ENCODE data around the gene RABGAP1.

Gene RABGAP1

DNA sequence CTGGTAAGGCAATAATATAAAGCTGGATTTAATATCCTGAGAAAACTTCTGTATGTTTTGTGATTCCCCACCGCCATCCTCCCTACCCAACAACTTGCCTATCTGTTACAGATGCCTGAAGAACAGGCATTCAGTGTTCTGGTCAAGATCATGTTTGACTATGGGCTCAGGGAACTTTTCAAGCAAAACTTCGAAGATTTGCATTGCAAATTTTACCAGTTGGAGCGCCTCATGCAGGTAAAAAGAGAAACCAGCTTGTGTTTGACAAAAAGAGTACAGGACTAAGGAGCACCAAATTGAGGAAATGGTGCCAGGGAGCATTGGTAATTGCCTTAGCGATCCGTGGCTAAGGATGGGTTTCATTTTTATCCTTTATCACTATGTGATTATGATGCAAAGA lies 132.6 kb downstream of the RABGAP1 start:
- Histone ChIP-seq H3K4me1 (ENCODE audit: control insufficient read depth, insufficient read depth, low read length) (no peaks in the 10 kb centered on the region), H3K36me3 (ENCODE audit: control insufficient read depth in 2 of 2, insufficient read depth in 1 of 2, low read length in 2 of 2) (peaks cover 9 to 77% of the 10 kb centered on the region in 2 experiments; a peak in 2 of 3 replicates), H3K27ac (ENCODE audit: extremely low read depth, low read depth, low read length) (no peak overlapping the region), H3K4me3 (ENCODE audit: low read depth, low read length) (no peak overlapping the region), H3K9me3 (ENCODE audit: control insufficient read depth, insufficient read depth, low read depth, low read length) (no peaks in the 10 kb centered on the region)
- POLR2A ChIA-PET = interaction anchor here (0.6 kb wide), 2 partner anchors 30 to 69 kb away, joined by 3 to 5 read pairs; no protein-coding TSS in a partner anchor
- TF ChIP-seq ZNF394 (tag by site-specific recombination; IDR thresholded peaks at IDR 0.05; ENCODE audit: borderline replicate concordance) (no peak), ZNF202 (tag by site-specific recombination; IDR thresholded peaks at IDR 0.05; ENCODE audit: borderline replicate concordance) (no peak), ZNF501 (tag by site-specific recombination; IDR thresholded peaks at IDR 0.05) (no peak)
- CTCF ChIA-PET = interaction anchor here (1.0 to 2.6 kb wide), 4 partner anchors 8 to 276 kb away, joined by 3 to 14 read pairs (median 3); no protein-coding TSS in a partner anchor

DNA sequence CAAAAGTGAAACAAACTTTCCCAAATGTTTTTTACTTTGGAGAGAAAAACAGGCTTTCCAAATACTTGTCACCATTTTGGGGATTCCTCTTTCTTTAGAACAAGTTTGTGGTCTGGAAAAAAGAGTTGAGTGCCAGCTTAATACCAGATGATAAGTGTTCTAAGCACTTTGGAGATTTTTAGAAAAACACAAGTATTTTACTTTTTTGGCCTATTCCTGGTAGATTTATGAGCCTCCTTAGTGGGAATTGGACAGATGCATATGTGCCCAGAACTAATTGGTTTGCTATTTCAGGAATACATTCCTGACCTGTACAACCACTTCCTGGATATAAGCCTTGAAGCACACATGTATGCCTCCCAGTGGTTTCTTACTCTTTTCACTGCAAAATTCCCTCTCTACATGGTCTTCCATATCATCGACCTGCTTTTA lies 133.2 kb downstream of the RABGAP1 start:
- ChIA-PET CTCF (interaction anchor here (1.3 to 2.6 kb wide), 2 partner anchors 17 to 275 kb away, joined by 3 to 14 read pairs; no protein-coding TSS in a partner anchor), POLR2A (interaction anchor here (0.6 to 1.9 kb wide), 2 partner anchors 31 to 133 kb away, joined by 3 to 4 read pairs; partner anchors contain the start of gene RABGAP1)
- Histone ChIP-seq H3K4me3 (ENCODE audit: low read depth, low read length) (no peak overlapping the region), H3K27ac (ENCODE audit: extremely low read depth, low read depth, low read length) (no peak overlapping the region), H3K36me3 (ENCODE audit: control insufficient read depth in 2 of 2, insufficient read depth in 1 of 2, low read length in 2 of 2) (peaks cover 9 to 78% of the 10 kb centered on the region in 2 experiments; a peak in 2 of 3 replicates), H3K4me1 (ENCODE audit: control insufficient read depth, insufficient read depth, low read length) (no peaks in the 10 kb centered on the region), H3K9me3 (ENCODE audit: control insufficient read depth, insufficient read depth, low read depth, low read length) (no peaks in the 10 kb centered on the region)
- TF ChIP-seq, protein P1, sequence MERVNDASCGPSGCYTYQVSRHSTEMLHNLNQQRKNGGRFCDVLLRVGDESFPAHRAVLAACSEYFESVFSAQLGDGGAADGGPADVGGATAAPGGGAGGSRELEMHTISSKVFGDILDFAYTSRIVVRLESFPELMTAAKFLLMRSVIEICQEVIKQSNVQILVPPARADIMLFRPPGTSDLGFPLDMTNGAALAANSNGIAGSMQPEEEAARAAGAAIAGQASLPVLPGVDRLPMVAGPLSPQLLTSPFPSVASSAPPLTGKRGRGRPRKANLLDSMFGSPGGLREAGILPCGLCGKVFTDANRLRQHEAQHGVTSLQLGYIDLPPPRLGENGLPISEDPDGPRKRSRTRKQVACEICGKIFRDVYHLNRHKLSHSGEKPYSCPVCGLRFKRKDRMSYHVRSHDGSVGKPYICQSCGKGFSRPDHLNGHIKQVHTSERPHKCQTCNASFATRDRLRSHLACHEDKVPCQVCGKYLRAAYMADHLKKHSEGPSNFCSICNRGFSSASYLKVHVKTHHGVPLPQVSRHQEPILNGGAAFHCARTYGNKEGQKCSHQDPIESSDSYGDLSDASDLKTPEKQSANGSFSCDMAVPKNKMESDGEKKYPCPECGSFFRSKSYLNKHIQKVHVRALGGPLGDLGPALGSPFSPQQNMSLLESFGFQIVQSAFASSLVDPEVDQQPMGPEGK (tag by site-specific recombination; IDR thresholded peaks at IDR 0.05) = no peak
- no peak for TF ChIP-seq ZNF600 (tag by site-specific recombination; IDR thresholded peaks at IDR 0.05)
- TF ChIP-seq SETDB1 (IDR thresholded peaks at IDR 0.05; ENCODE audit: insufficient read length, low read length) = no peak
- TF ChIP-seq ZNF302 (tag by site-specific recombination; IDR thresholded peaks at IDR 0.05; ENCODE audit: low read depth) = no peak
- no peak for TF ChIP-seq HOXC10 (CRISPR knock-in tag; IDR thresholded peaks at IDR 0.05)
- no peak for TF ChIP-seq EGR2 (tag by site-specific recombination; IDR thresholded peaks at IDR 0.05; ENCODE audit: low read depth)
- TF ChIP-seq, protein P2, sequence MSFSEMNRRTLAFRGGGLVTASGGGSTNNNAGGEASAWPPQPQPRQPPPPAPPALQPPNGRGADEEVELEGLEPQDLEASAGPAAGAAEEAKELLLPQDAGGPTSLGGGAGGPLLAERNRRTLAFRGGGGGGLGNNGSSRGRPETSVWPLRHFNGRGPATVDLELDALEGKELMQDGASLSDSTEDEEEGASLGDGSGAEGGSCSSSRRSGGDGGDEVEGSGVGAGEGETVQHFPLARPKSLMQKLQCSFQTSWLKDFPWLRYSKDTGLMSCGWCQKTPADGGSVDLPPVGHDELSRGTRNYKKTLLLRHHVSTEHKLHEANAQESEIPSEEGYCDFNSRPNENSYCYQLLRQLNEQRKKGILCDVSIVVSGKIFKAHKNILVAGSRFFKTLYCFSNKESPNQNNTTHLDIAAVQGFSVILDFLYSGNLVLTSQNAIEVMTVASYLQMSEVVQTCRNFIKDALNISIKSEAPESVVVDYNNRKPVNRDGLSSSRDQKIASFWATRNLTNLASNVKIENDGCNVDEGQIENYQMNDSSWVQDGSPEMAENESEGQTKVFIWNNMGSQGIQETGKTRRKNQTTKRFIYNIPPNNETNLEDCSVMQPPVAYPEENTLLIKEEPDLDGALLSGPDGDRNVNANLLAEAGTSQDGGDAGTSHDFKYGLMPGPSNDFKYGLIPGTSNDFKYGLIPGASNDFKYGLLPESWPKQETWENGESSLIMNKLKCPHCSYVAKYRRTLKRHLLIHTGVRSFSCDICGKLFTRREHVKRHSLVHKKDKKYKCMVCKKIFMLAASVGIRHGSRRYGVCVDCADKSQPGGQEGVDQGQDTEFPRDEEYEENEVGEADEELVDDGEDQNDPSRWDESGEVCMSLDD (tag by site-specific recombination; IDR thresholded peaks at IDR 0.05) = no peak
- no peak for TF ChIP-seq ZNF133 (tag by site-specific recombination; IDR thresholded peaks at IDR 0.05)
- TF ChIP-seq, protein P3, sequence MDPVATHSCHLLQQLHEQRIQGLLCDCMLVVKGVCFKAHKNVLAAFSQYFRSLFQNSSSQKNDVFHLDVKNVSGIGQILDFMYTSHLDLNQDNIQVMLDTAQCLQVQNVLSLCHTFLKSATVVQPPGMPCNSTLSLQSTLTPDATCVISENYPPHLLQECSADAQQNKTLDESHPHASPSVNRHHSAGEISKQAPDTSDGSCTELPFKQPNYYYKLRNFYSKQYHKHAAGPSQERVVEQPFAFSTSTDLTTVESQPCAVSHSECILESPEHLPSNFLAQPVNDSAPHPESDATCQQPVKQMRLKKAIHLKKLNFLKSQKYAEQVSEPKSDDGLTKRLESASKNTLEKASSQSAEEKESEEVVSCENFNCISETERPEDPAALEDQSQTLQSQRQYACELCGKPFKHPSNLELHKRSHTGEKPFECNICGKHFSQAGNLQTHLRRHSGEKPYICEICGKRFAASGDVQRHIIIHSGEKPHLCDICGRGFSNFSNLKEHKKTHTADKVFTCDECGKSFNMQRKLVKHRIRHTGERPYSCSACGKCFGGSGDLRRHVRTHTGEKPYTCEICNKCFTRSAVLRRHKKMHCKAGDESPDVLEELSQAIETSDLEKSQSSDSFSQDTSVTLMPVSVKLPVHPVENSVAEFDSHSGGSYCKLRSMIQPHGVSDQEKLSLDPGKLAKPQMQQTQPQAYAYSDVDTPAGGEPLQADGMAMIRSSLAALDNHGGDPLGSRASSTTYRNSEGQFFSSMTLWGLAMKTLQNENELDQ (tag by site-specific recombination; IDR thresholded peaks at IDR 0.05; ENCODE audit: low read depth) = no peak
- TF ChIP-seq SALL2 (tag by site-specific recombination; IDR thresholded peaks at IDR 0.05; ENCODE audit: borderline replicate concordance) = no peak
- TF ChIP-seq ZBTB48 (tag by site-specific recombination; IDR thresholded peaks at IDR 0.05) = no peak
- TF ChIP-seq ZNF10 (tag by site-specific recombination; IDR thresholded peaks at IDR 0.05) = no peak
- TF ChIP-seq, protein P4, sequence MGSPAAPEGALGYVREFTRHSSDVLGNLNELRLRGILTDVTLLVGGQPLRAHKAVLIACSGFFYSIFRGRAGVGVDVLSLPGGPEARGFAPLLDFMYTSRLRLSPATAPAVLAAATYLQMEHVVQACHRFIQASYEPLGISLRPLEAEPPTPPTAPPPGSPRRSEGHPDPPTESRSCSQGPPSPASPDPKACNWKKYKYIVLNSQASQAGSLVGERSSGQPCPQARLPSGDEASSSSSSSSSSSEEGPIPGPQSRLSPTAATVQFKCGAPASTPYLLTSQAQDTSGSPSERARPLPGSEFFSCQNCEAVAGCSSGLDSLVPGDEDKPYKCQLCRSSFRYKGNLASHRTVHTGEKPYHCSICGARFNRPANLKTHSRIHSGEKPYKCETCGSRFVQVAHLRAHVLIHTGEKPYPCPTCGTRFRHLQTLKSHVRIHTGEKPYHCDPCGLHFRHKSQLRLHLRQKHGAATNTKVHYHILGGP (tag by site-specific recombination; IDR thresholded peaks at IDR 0.05) = no peak
- TF ChIP-seq, protein P5, sequence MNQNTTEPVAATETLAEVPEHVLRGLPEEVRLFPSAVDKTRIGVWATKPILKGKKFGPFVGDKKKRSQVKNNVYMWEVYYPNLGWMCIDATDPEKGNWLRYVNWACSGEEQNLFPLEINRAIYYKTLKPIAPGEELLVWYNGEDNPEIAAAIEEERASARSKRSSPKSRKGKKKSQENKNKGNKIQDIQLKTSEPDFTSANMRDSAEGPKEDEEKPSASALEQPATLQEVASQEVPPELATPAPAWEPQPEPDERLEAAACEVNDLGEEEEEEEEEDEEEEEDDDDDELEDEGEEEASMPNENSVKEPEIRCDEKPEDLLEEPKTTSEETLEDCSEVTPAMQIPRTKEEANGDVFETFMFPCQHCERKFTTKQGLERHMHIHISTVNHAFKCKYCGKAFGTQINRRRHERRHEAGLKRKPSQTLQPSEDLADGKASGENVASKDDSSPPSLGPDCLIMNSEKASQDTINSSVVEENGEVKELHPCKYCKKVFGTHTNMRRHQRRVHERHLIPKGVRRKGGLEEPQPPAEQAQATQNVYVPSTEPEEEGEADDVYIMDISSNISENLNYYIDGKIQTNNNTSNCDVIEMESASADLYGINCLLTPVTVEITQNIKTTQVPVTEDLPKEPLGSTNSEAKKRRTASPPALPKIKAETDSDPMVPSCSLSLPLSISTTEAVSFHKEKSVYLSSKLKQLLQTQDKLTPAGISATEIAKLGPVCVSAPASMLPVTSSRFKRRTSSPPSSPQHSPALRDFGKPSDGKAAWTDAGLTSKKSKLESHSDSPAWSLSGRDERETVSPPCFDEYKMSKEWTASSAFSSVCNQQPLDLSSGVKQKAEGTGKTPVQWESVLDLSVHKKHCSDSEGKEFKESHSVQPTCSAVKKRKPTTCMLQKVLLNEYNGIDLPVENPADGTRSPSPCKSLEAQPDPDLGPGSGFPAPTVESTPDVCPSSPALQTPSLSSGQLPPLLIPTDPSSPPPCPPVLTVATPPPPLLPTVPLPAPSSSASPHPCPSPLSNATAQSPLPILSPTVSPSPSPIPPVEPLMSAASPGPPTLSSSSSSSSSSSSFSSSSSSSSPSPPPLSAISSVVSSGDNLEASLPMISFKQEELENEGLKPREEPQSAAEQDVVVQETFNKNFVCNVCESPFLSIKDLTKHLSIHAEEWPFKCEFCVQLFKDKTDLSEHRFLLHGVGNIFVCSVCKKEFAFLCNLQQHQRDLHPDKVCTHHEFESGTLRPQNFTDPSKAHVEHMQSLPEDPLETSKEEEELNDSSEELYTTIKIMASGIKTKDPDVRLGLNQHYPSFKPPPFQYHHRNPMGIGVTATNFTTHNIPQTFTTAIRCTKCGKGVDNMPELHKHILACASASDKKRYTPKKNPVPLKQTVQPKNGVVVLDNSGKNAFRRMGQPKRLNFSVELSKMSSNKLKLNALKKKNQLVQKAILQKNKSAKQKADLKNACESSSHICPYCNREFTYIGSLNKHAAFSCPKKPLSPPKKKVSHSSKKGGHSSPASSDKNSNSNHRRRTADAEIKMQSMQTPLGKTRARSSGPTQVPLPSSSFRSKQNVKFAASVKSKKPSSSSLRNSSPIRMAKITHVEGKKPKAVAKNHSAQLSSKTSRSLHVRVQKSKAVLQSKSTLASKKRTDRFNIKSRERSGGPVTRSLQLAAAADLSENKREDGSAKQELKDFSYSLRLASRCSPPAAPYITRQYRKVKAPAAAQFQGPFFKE (tag by site-specific recombination; IDR thresholded peaks at IDR 0.05; ENCODE audit: borderline replicate concordance) = no peak
- no peak for TF ChIP-seq ZNF785 (tag by site-specific recombination; IDR thresholded peaks at IDR 0.05)

Data from HEK293 (cell line).